ENCODE results near the gene SLC5A6.
"Not testable (repeated sequence)": the region's sequence is repeated elsewhere in the genome, so short reads cannot be mapped to it uniquely, and the experiment has no call there.

The SLC5A6 gene

DNA sequence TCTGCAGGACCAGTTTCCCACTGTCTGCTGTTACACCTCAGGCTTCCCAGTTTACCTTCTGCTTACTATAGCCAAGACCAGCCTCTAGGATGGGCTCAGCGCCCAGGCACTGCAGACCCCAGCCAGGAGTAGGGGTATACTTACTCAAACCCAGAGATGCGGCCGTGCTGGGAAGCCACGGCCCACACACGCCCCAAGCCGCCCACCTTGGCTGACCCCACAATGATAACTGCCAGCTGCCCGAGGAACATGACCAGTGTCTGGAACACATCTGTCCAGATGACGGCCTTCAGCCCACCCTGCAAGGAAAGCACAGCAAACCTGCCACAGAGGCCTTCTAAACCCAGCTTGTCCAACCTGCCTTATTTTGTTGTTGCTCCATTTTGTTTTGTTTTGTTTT is 6.9 kb downstream of the SLC5A6 start:
- DNase-seq (ENCODE audit: low read depth), result no peak

DNA sequence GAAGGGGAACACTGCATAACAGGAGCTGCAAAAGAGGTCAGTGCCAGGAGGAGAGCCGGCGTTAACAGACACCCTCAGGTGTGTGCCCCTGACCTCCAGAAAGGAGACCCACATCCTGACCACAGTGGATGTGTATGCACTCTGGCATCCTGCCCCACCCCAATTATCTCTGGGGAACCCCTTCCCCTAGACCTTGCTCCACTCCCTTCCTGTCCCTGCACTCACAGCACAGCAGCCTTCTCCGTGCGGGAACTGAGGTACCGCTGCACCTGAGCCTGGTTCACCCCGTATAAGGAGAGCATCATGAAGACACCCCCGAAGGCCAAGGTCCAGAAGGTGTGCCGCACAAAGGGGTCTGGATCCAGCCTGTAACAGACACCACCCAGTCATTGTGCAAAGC is 7.5 kb downstream of the SLC5A6 start:
- DNase-seq (ENCODE audit: low read depth), result no peak

DNA sequence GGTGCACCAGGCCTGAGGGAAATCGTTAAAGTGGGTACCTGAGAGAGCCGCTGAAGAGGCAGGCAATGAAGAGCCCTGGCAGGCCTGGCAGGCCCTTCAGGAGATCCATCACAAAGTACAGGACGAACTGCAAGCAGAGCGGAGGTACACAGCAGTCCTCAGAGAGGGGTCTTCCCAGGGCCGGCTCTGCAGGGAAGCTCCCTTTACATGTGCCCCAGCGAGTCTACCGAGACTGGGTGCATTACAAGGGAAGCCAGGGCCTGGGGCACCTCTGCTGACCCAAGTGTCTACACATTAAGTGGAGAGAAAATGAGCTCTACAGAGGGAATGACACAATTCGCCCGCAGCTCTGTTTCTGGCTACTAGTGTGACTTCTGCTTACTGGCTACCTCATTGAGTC is 8.3 kb downstream of the SLC5A6 start:
- no peak for DNase-seq (ENCODE audit: low read depth)

DNA sequence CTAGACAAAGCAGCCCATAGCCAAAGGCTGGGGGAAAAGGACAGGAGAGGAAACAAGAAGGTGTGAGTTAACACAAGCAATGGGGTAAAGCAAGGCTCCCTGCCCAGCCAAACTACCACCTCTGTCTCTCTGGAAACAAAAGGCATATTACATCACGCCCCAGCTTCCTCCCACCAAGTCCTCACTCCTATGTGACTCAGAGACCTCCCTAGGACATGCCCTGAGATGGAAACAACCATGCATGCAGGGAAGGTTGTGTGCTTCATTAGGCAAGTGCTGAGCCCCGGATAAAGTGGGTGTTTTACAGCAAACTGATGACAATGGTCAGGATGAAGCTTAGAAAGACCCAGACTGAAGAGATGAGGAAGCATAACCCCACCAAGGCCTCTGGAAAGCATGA is 9.2 kb downstream of the SLC5A6 start:
- no peak for DNase-seq (ENCODE audit: low read depth)

DNA sequence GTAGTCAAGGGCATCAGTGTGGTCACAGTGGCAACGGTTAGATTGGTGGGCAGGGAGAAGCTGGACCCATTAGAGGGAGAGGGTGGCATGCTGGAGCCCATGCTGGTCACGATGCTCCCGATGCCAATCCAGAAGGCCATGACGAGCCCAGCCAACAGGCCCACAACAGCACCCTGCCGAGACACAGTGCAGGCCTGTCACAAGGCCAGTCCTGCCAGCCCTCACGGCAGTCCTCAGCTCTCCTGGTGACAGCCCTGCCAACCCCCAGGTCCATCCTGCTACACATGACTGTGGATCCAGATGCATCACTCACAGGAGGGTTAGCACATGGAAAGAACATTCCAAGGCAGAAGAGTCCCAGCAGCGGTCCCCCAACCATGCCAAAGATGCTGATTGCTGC is 10.4 kb downstream of the SLC5A6 start:
- DNase-seq (ENCODE audit: low read depth), result no peak

DNA sequence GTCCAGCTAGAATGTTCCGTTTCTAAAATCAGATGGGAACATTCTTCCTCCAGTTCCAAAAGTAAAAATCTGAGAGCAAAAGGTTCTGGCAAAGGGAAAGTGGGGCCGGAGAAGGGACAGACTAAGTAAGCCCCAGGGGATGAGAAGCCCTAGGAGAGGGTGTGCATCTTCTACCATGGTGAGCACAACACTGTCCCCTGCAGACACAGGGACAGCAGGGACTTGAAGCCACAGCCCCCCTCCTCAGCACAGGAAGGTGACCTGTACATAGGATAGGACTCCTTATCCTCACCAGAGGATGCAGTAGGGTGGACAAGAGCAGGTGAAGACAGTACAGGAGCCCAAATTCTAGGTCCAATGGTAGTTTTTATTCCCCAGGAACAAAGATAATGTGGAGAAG is 12.8 kb downstream of the SLC5A6 start:
- no peak for DNase-seq (ENCODE audit: low read depth)

DNA sequence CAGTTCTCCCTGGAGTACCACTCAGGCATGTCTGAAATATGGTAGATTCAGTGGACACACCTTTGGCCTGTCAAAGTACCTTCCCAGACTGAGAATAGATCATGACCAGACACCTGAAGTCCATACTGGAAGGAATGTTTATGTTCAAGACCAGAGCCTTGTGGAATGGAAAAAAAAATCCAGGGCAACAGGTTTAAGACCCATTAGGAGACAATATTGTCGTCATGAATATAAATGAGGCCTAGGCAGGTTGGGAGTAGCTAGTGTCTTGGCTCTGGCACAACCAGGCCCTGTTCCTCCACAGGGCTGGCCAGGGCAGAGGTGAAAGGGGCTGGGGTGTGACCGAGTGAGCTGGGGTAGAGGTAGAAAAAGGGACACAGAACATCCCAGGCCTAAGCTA is 13.4 kb downstream of the SLC5A6 start:
- DNase-seq (ENCODE audit: low read depth), result no peak

DNA sequence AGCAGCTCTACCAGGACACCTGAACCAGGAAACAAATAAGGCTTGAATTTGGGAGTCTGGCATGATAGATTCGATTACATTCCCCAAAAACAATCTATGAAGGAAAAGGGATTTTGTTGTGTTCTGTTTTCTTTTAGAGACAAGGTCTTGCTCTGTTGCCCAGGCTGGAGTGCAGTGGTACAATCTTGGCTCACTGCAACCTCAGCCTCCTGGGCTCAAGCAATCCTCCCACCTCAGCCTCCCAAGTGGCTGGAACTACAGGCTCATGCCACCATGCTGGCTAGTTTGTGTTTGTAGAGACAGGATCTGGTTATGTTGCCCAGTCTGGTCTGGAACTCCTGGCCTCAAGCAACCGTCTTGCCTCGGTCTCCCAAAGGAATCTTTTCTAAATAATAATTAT is 14.0 kb downstream of the SLC5A6 start:
- DNase-seq (ENCODE audit: low read depth), result not testable (repeated sequence)

DNA sequence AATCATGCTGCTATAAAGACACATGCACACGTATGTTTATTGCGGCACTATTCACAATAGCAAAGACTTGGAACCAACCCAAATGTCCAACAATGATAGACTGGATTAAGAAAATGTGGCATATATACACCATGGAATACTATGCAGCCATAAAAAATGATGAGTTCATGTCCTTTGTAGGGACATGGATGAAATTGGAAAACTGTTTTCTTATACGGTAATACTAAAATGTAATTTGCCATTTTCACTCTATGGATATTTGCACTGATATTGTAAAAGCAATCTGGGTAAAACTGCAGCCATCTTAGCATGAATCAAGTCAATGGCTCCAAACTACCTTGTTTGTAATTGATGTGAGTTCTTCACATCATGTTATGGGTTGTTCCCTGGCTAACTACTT is 16.3 kb downstream of the SLC5A6 start:
- not testable (repeated sequence) for DNase-seq (ENCODE audit: low read depth)

DNA sequence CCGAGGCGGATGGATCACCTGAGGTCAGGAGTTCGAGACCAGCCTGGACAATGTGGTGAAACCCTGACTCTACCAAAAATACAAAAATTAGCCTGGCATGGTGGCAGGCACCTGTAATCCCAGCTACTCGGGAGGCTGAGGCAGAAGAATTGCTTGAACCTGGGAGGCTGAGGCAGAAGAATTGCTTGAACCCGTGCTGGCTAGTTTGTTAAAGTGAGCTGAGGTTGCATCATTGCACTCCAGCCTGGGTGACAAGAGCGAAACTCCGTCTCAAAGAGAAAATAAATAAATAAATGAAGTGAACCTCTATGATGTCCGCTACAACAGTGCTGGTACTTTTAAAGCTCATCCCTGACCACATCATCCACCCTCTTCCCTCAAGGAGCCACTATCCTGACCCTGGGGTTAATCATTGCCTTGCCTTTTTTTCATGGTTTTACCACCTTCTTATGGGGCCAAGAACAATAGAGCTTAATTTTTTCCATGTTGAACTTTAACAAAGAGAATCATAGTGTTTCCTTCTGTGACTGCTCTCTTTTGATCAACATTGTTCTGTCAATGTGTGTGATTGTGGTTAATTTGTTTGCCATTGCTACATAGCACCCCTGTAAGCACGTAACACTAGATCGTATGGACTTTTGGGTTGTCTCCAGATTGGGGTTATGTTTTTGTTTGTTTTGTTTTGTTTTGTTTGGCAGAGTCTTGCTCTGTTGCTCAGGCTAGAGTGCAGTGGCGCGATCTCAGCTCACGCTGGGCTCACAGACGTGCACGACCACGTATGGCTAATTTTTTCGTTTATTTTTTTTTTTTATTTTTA is 17.3 kb downstream of the SLC5A6 start:
- DNase-seq (ENCODE audit: low read depth), result no peak

DNA sequence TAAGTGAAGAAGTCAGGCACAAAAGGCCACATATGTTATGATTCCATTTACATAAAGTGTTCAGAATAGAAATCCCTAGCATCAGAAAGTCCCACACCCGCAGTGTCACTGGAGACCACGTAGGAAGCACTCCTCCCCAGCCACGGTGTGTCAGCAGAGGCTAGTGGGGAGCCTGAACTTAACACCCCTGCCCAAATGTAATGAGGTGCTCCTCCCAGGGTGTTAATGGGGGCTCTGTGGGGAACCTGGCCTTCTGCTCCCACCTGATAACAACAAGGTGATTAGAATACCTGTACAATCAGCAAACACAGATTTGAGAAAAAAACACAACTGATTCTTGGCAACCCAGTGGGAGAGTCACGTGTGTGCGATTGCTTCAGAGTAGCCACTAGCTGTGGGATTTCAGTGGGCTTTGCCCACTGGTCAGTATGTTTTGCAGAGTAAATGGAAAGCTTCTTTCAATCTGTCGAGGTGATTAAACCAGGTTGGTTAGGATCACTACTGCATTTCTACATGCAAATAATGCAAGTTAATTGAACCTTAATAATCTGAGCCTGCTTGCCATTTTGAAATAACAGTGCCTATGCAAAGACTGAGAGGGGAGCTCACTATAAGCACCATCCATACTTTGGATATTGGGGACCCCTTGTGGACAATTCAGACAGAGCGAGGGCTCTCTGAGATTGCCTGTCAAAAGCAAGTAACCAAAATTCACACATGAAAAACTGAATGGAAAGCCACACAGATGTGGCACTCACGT is 20.8 kb downstream of the SLC5A6 start:
- DNase-seq (ENCODE audit: low read depth), result peak; percentile 24

DNA sequence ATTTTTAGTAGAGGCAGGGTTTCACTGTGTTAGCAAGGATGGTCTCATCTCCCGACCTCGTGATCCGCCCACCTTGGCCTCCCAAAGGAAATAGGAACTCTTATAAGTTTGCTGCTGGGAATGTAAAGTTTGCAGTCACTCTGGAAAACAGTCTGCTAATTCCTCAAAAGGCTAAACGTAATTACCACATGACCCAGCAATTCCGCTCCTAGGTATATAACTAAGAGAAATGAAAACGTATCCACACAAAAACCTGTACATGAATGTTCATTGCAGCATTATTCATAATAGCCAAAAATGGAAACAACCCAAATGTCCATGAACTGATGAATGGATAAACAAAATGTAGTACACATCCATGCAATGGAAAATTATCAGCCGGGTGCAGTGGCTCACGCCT is 22.1 kb downstream of the SLC5A6 start:
- DNase-seq (ENCODE audit: low read depth), result no peak

DNA sequence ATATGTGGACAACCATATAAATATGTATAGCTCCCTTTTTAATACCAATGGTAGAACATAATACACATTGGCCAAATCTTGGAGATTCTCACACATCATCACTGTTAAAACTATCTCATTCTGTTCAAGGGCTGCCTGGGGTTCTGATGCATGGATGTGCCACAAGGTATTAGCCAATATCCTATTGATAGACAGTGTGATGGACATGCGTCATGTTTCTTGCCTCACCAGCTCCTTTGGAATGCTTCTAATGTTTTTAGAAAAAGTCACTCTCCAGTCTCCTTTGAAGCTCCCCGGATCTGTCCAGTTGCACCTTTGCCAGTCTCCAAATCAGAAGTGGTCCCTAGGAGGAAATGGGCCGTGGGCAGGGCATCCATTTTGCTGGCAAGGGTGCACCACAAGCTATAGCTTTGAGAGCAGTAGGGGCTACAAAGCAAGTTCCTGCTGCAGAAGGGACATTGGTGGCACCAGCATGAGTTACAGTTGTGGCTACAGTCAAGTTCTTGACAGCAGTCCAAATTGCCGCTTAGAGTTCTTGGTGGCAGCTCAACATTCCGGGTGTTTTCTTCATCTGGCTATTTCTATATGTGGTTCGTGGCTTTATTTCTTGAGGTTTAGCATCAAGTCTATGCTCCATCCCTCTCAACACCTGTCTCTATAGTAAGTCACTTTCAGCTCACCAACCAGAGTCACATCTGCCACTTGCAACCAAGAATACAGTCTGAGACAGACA is 25.3 kb downstream of the SLC5A6 start:
- no peak for DNase-seq (ENCODE audit: low read depth)

DNA sequence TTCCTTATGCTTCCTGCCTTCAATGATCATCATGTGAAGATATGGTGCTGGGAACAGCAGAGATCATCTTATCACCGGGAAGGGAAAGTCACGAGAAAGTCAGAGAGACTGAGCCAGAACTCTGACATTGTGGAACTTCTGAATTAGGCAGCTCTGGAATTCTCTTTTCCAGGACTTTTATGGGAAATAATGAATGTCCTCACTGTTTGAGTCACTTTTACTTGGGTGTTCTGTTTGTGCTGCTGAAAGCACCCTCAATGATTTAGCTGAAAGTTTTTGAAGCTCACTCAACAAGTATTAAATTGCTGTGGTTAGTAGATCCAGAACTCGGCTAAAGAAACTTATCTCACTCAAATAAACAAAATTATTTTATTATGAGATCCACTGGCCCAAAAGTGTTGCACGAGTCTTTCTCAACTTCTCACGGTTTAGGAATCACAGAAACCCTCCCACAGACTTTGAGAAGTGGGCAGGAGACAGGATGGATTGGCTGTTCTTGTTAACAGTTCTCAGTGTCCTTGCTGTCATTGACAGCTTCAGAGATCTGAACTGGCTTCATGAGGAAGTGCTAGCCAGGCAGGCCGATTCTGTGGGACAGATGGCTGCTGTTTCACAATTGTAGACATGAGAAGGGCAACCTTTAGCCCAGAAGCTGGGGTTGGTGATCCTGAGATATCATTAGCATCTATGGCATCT is 26.6 kb downstream of the SLC5A6 start:
- DNase-seq (ENCODE audit: low read depth), result no peak

DNA sequence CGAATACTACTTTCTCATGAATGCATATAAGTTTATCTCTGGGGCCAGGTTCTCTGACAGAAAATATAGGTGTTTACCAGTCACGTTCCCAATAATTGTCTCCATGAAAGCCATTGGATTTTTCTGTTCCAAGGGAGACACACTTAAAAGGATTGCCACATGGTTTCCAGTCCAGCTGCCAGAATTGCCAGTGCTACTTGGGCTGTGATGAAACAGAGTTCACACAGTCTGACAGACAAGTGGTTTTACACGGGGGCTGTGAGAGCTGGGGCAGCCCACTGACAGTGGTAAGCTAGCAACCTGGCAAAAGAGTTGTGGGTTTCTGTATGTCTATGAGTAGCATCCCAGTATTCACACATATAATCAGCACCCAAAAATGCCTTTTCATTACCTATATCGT is 28.0 kb downstream of the SLC5A6 start:
- no peak for DNase-seq (ENCODE audit: low read depth)

DNA sequence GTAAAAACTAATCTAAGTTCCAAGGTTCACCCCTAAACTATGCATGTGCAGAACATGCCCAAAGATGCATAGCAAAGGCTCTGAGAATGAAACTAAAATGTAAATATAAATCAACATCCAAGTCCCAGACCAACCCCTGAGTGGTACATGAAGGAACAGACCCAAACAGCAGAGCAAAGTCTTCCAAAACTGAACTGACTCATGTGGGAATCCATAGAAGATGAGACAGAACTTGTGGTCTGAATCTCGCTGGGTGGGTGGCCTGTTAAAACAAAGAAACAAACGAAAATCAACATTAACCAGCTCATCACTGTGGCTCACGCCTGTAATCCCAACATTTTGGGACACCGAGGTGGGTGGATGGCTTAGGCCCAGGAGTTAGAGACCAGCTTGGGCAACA is 29.7 kb downstream of the SLC5A6 start:
- DNase-seq (ENCODE audit: low read depth), result no peak

DNA sequence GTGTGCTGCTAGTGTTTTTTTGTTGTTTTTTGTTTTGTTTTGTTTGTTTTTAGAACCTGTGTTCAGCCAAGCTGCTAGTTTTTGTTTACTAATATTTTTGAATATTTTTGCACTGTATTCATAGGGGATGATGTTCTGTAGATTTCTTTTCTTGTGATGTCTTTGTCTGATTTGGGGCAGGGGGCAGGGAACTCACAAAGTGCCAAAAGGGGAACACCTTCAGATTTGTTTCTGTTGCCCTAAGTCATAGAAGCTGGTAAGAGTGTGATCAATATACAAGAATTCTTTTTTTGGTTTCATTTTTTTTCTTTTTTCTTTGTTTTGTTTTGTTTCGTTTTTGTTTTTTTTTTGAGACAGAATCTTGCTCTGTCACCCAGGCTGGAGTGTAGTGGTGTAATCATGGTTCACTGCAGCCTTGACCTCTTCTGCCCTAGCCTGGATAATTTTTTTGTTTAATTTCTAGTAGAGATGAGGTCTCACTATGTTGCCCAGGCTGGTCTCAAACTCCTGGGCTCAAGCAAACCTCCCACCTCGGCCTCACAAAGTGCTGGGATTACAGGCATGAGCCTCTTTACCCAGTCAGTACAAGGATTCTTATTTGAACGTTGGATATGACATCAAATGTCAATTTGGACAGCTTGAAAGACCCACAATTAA is 32.6 kb downstream of the SLC5A6 start:
- DNase-seq (ENCODE audit: low read depth), result no peak

DNA sequence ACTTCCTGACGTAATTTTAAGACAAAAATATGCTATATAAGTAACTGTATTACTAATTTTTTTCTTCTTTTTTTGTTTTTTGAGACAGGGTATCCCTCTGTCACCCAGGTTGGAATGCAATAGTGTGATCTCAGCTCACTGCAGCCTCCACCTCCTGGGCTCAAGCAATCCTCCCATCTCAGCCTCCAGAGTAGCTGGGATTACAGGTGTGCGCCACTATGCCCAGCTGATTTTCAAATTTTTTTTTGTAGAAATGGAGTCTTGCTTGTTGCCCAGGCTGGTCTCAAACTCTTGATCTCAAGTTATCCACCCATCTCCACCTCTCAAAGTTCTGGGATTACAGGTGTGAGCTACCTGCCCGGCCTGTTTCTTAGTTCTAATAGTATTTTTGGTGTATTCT is 33.6 kb downstream of the SLC5A6 start:
- DNase-seq (ENCODE audit: low read depth), result no peak

DNA sequence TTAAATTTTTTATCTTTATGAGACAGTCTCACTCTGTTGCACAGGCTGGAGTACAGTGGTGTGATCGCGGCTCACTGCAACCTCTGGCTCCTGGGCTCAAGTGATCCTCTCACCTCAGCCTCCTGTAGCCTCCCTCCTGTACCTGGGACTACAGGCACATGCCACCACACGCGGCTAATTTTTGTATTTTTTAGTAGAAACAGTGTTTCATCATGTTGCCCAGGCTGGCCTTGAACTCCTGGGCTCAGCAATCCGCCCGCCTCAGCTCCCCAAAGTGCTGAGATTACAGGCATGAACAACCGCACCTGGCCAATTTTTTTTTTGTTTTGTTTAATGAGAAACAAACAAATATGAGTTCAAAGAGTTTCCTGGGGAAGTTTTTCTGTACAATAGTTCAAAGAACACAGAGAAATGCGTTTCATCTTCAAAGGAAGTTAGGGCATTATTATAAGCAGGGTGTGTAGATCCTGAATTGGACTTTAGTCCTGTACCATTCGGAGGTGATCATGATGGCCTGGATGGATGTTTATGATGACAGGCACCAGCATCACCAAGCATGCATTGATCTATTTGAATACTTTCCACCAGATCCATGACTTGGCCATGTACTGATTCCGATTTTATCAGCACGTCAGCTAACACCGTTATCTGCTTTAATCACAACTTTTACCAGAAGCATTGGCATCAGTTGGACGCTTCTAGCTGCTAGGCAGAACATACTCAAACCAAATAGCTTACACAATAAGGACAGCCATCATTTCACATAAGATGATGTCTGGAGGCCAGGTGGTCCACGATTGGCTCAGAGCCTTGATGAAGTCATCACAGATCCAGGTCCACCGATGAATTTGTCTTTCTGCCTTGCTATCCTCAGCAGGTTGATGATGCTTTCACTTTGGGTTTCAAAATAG is 34.4 kb downstream of the SLC5A6 start:
- no peak for DNase-seq (ENCODE audit: low read depth)

DNA sequence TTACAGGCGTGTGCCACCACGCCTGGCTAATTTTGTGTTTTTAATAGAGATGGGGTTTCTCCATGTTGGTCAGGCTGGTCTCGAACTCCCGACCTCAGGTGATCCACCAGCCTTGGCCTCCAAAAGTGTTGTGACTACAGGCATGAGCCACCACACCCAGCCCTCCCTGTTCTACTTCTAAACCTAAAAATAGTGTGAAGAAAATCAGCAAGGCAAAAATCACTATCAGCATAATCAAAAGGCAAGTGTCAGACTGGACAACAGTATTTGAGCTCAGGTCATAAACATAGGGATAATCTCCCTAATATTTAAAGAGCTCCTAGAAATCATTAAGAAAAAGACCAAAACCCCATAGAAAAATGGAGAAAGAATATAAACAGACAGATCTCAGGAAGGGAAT is 36.3 kb downstream of the SLC5A6 start:
- not testable (repeated sequence) for DNase-seq (ENCODE audit: low read depth)

DNA sequence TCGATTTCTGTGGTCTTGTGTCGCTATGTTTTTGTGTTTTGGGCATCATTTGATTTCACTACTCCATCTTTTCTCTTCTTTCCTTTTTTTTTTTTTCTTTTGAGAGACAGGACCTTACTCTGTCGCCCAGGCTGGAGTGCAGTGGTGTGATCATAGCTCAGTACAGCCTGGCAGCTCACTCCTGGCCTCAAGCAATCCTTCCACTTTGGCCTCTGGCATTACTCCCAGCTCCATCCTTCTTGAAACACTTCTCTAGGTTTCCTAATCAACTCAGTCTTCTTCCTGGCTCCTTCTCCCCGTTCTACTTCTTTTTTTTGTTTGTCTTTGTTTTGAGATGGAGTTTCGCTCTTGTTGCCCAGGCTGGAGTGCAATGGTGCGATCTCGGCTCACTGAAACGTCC is 36.7 kb downstream of the SLC5A6 start:
- DNase-seq (ENCODE audit: low read depth), result no peak

Data from T follicular helper cell (primary cell).